Lower leg skin (tissue), 4 donors: ENCODE results near the gene IFT74. TPM values are rescaled to one million over a fixed set of nuclear protein-coding genes. Genes with fewer than 3 reads are reported as not detected.

ENCODE experiments used
- DNase-seq, 2 donors: peaks; one replicate each; pipeline ENCODE4 v3.0.0-alpha.2; 2019; ENCODE audit warnings: low spot score in 2 of 2
- H3K4me3 ChIP-seq: fragments of 200-600 bp; sonication (generic); 2 replicates; pipeline ENCODE4 v1.5.1; 2017; ENCODE audit warnings: mild to moderate bottlenecking, low read depth; ENCODE audit not compliant: poor library complexity, severe bottlenecking
- POLR2A ChIP-seq, 2 donors: fragments of 450-650 bp; IDR thresholded peaks; one replicate each; pipeline ENCODE4 v1.6.1; 2016 to 2017; ENCODE audit warnings: antibody characterized with exemption in 2 of 2, mild to moderate bottlenecking in 1 of 2, moderate library complexity in 1 of 2
- WGBS, 2 donors: methylation state at CpG; one replicate each; pipeline ENCODE4 v1.1.5; 2018; 5-methylcytosine and 5-hydroxymethylcytosine counted together
- intact Hi-C: fragments of 100-400 bp; cut with DNase I; formaldehyde crosslinking; loops from one replicate; pipeline ENCODE4 v1.15.0; 2023; ENCODE audit warnings: low total_unique reads
- total RNA-seq, 4 donors: library from RNA; depleted of rRNA; stranded (reverse); fragments of >200 nt; gene quantifications; one replicate each; pipeline ENCODE4 v1.1.0, GENCODE V29; 2016
- TF ChIP-seq, protein P1 (sequence below), 3 donors: fragments of 450-650 bp; IDR thresholded peaks; one replicate each; pipeline ENCODE4 v1.5.1; 2016; ENCODE audit warnings: antibody characterized with exemption in 3 of 3, mild to moderate bottlenecking in 3 of 3, moderate library complexity in 2 of 3

The IFT74 gene
- total RNA-seq, 4 donors from 2014 or later = 7.6 to 13.9 (median 9.9) TPM

DNA sequence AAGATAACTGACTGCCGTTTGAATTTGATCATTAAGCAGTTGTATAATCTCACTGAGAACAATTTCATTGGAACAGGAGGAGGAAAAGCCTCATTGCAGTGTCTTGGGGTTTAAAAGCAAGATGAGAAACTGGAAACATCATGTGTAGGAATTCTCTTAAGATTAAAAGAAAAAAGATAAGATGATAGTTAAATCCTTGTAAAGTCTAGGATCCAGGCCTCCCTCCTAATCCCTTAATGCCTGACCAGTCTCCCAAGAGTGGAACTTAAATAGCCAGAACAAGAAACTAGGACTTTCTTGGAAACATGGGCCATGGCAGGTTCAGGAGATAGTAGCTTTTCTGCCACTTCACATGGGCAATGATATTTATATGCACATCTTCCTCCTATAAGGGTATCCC, 86.3 kb downstream of the IFT74 start:
- no peak for DNase-seq
- intact Hi-C loops = loop anchor here (10.0 kb wide), 1 partner anchor 232 kb away; no protein-coding TSS in a partner anchor
- WGBS, 2 donors = 71 to 93% methylated on average over 1 of the region's 1 CpG
- no peak for TF ChIP-seq POLR2A (IDR thresholded peaks at IDR 0.05)
- TF ChIP-seq, protein P1, sequence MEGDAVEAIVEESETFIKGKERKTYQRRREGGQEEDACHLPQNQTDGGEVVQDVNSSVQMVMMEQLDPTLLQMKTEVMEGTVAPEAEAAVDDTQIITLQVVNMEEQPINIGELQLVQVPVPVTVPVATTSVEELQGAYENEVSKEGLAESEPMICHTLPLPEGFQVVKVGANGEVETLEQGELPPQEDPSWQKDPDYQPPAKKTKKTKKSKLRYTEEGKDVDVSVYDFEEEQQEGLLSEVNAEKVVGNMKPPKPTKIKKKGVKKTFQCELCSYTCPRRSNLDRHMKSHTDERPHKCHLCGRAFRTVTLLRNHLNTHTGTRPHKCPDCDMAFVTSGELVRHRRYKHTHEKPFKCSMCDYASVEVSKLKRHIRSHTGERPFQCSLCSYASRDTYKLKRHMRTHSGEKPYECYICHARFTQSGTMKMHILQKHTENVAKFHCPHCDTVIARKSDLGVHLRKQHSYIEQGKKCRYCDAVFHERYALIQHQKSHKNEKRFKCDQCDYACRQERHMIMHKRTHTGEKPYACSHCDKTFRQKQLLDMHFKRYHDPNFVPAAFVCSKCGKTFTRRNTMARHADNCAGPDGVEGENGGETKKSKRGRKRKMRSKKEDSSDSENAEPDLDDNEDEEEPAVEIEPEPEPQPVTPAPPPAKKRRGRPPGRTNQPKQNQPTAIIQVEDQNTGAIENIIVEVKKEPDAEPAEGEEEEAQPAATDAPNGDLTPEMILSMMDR (IDR thresholded peaks at IDR 0.05) = no peak
- no peak overlapping the region for H3K4me3 ChIP-seq

DNA sequence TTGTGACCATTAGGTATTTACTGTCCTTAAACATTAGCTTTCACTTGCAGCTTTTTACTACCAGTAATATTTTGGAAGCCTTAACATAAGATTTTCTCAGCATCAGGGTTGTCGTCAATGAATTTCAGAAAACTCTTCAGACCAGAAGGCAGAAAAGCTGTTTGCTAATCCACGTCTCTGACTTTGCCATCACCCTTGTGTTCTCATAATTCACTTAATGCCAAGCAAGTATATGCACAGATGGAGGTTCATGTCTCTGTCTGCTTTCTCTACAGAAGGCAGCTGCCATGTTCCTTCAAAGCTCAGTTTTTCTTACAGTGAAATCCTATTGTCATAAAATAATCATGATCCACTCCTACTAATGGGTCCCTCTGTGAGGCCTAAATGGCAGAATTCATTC, 87.0 kb downstream of the IFT74 start:
- H3K4me3 ChIP-seq = no peak overlapping the region
- no peak for DNase-seq
- no peak for TF ChIP-seq POLR2A (IDR thresholded peaks at IDR 0.05)
- TF ChIP-seq, protein P1 (IDR thresholded peaks at IDR 0.05) = no peak
- 93 to 99% methylated on average over 2 of the region's 2 CpGs for WGBS, 2 donors
- intact Hi-C loops = loop anchor here (10.0 kb wide), 1 partner anchor 232 kb away; no protein-coding TSS in a partner anchor

DNA sequence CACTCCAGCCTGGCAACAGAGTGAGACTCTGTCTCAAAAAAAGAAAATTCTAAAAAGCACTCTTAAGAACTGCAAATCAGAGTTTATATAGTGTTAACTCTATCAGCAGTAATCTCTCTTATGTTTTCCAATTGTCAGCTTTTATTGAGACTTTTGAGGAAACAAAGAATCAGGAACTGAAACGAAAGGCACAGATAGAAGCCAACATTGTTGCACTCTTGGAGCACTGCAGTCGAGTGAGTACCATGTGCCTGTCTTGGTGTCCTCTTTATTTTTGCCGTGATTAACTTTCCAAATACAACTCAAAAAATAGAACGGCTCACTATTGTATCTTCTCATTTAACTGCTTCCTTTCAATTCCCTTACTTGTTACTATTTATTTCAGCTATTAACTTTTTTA, 90.9 kb downstream of the IFT74 start:
- no peak overlapping the region for H3K4me3 ChIP-seq
- TF ChIP-seq, protein P1 (IDR thresholded peaks at IDR 0.05) = no peak
- TF ChIP-seq POLR2A (IDR thresholded peaks at IDR 0.05) = no peak
- no peak for DNase-seq
- intact Hi-C loops = loop anchor here (10.0 kb wide), 1 partner anchor 228 kb away; no protein-coding TSS in a partner anchor
- WGBS, 2 donors = 80% methylated on average over 4 of the region's 4 CpGs

GRCh38 chr9:27053369-27054022, 97.3 kb downstream of the IFT74 start:
- no peak for DNase-seq
- no peak for TF ChIP-seq POLR2A (IDR thresholded peaks at IDR 0.05)
- TF ChIP-seq, protein P1 (IDR thresholded peaks at IDR 0.05) = no peak

GRCh38 chr9:27054125-27054524, 97.9 kb downstream of the IFT74 start:
- intact Hi-C loops = no loop called here
- DNase-seq = no peak
- no peak overlapping the region for H3K4me3 ChIP-seq
- TF ChIP-seq POLR2A (IDR thresholded peaks at IDR 0.05) = no peak
- TF ChIP-seq, protein P1 (IDR thresholded peaks at IDR 0.05) = no peak
- 88 to 93% methylated on average over 1 of the region's 1 CpG for WGBS, 2 donors

More at GRCh38 chr9:27053369-27054022, 97.3 kb downstream of the IFT74 start:
- intact Hi-C loops = no loop called here
- no peak overlapping the region for H3K4me3 ChIP-seq
- 39 to 41% methylated on average over 6 of the region's 6 CpGs for WGBS, 2 donors

DNA sequence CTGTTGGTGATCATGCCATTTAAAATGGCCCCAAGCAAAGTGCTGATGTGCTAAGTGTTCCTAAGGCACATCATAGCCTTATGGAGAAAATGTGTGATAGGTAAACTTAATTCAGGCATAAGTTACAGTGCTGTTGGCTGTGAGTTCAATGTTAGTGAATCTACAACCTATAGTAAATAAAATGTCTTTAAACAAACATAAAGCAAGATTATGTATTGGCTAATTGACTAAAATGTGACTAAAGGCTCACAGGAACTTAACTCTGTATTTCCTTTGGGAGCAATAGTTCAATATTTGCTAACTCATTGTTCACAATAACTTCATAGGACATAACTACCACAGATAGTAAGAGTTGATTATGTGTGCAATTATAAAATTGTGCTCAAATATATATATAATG, 98.6 kb downstream of the IFT74 start:
- no peak for DNase-seq
- intact Hi-C loops = no loop called here
- TF ChIP-seq, protein P1 (IDR thresholded peaks at IDR 0.05) = no peak
- no peak for TF ChIP-seq POLR2A (IDR thresholded peaks at IDR 0.05)
- no peak overlapping the region for H3K4me3 ChIP-seq
